K562 (cell line): ENCODE data around the gene PRR35. TPM values are rescaled to one million over a fixed set of nuclear protein-coding genes. Genes with fewer than 3 reads are reported as not detected.
A peak's percentile ranks its signal among the peaks of the same experiment; 100 is the strongest.

Experiments used
- AFF1 ChIP-seq, 2 experiments: fragments of 450-650 bp; IDR thresholded peaks; 2 replicates each; pipeline ENCODE4 v1.6.1; 2018; ENCODE audit warnings: mild to moderate bottlenecking in 2 of 2, low read depth in 1 of 2; ENCODE audit not compliant: partially characterized antibody in 2 of 2
- ATF7 ChIP-seq: fragments of 450-650 bp; IDR thresholded peaks from 2 replicates; pipeline ENCODE4 v1.7.1; 2014; ENCODE audit warnings: mild to moderate bottlenecking, moderate library complexity
- CBX3 ChIP-seq, 2 experiments: IDR thresholded peaks; 1 replicate in 1 of 2; 2 replicates in 1 of 2; pipeline ENCODE4 v1.6.1; 2012; ENCODE audit warnings: inconsistent platforms in 2 of 2, low read length in 2 of 2, borderline replicate concordance in 1 of 2, control low read depth in 1 of 2
- CEBPG ChIP-seq, 3 experiments: fragments of 200-800 bp in 1 of 3; sonication (Bioruptor generic) in 1 of 3; sonication (generic) in 1 of 3; formaldehyde crosslinking in 1 of 3; IDR thresholded peaks in 2 of 3; conservative IDR thresholded peaks in 1 of 3; 2 replicates each; pipeline versions ENCODE4 v1.6.1 to v1.8.0; 2016 to 2022; ENCODE audit warnings: missing compliant biosample characterization in 2 of 3, missing genetic modification characterization in 2 of 3, mild to moderate bottlenecking in 1 of 3, missing genetic modification reagents in 1 of 3
- CHD2 ChIP-seq: IDR thresholded peaks from 2 replicates; pipeline ENCODE4 v1.6.1; 2011; ENCODE audit warnings: low read depth, low read length
- FOS ChIP-seq: IDR thresholded peaks from 3 replicates; pipeline ENCODE4 v1.6.1; 2011; ENCODE audit not compliant: insufficient read length; ENCODE audit errors: extremely low read depth
- NRF1 ChIP-seq, 2 experiments: fragments of 450-650 bp; IDR thresholded peaks in 1 of 2; conservative IDR thresholded peaks in 1 of 2; 2 replicates each; pipeline ENCODE4 v1.6.1; 2014; ENCODE audit warnings: mild to moderate bottlenecking in 2 of 2
- PCBP2 ChIP-seq: fragments of 200-400 bp; formaldehyde crosslinking; IDR thresholded peaks from 2 replicates; pipeline ENCODE4 v1.6.1; 2018; ENCODE audit warnings: low read length, low read depth, mild to moderate bottlenecking, moderate library complexity; ENCODE audit not compliant: poor library complexity, severe bottlenecking
- PRDM10 ChIP-seq: fragments of 450-650 bp; IDR thresholded peaks from 2 replicates; pipeline ENCODE4 v1.6.1; 2018; ENCODE audit not compliant: partially characterized antibody
- RBM14 ChIP-seq: fragments of 200-400 bp; formaldehyde crosslinking; IDR thresholded peaks from 2 replicates; pipeline ENCODE4 v1.6.1; 2018; ENCODE audit warnings: low read depth, mild to moderate bottlenecking, low read length, moderate library complexity, borderline replicate concordance; ENCODE audit not compliant: insufficient read depth
- SMARCA4 ChIP-seq: fragments of 450-650 bp; IDR thresholded peaks from 2 replicates; pipeline ENCODE4 v1.6.1; 2016
- SOX6 ChIP-seq: fragments of 450-650 bp; IDR thresholded peaks from 2 replicates; pipeline ENCODE4 v1.6.1; 2014; ENCODE audit warnings: mild to moderate bottlenecking
- STAT5A ChIP-seq: IDR thresholded peaks from 2 replicates; pipeline ENCODE4 v1.6.1; 2012; ENCODE audit warnings: low read length, inconsistent platforms, borderline replicate concordance
- TAF15 ChIP-seq: fragments of 200-400 bp; formaldehyde crosslinking; IDR thresholded peaks from 2 replicates; pipeline ENCODE4 v1.6.1; 2017; ENCODE audit warnings: mild to moderate bottlenecking, low read depth, low read length, moderate library complexity
- TCF7 ChIP-seq: sonication (generic); IDR thresholded peaks from 2 replicates; pipeline ENCODE4 v1.6.1; 2016; ENCODE audit warnings: antibody characterized with exemption, borderline replicate concordance
- ZNF133 ChIP-seq: fragments of 250-450 bp; sonication (Bioruptor Pico); IDR thresholded peaks from 2 replicates; pipeline ENCODE4 v1.4.0; 2020; ENCODE audit warnings: mild to moderate bottlenecking
- ZNF174 ChIP-seq: fragments of 250-450 bp; sonication (Bioruptor Pico); IDR thresholded peaks from 2 replicates; pipeline ENCODE4 v1.4.0; 2020; ENCODE audit warnings: mild to moderate bottlenecking
- polyA plus RNA-seq, 8 experiments: library from polyadenylated mRNA; depleted of rRNA in 4 of 8; stranded (reverse) in 5 of 8; unstranded in 3 of 8; fragments of >200 nt; fragmentation: Nextera tagmentation in 2 of 8; fragmentation: Illumina TruSeq in 1 of 8; extraction: Ambion mirVana in 2 of 8; extraction: Trizol in 1 of 8; gene quantifications; 2 replicates each; pipeline versions ENCODE4 v1.2.1 to v1.2.3, GENCODE V29; 2011 to 2014; ENCODE audit warnings: inconsistent platforms in 1 of 8, missing spikeins in 1 of 8
- total RNA-seq, 7 experiments: library from RNA; depleted of rRNA in 6 of 7; stranded (reverse); fragments of >200 nt in 6 of 7; fragmentation: Illumina TruSeq in 2 of 7; extraction: Trizol in 2 of 7; gene quantifications; 2 replicates each; pipeline versions ENCODE4 v1.2.1 to v1.2.3, GENCODE V29; 2011 to 2021; ENCODE audit warnings: low replicate concordance in 1 of 7
- TF ChIP-seq, protein P1 (sequence below): fragments of 450-650 bp; formaldehyde crosslinking; IDR thresholded peaks from 2 replicates; pipeline ENCODE4 v1.4.0; 2020; ENCODE audit warnings: mild to moderate bottlenecking

PRR35 gene
- total and polyA plus RNA-seq, 9 of the 15 experiments (the other 6 are each of a cell fraction or from before 2014, with no cell fraction given) = 0.17 to 0.45 (median 0.21) TPM; not detected in 5

- TF ChIP-seq STAT5A = no peak
- 0 out of 2 replicates have a peak, but pooled peaks have one; percentile 31 for TF ChIP-seq TCF7
- no peak for TF ChIP-seq SOX6
- no peak; the same call in 1 of the 2 replicates for TF ChIP-seq CHD2
- no peak for TF ChIP-seq TAF15
- no peak; the same call in 1 of the 2 replicates for TF ChIP-seq CEBPG (CRISPR knock-in tag; IDR thresholded peaks at IDR 0.05)
- no peak for TF ChIP-seq CEBPG (tag; conservative IDR thresholded peaks at IDR 0.05 in 1 of 2, IDR thresholded peaks at IDR 0.05 in 1 of 2)
- no peak for TF ChIP-seq PRDM10
- TF ChIP-seq AFF1 (IDR thresholded peaks at IDR 0.05; ENCODE audit: low read depth in 1 of 2, partially characterized antibody in 2 of 2) = peak in 1 of 2 experiments; percentile 98
- TF ChIP-seq NRF1 (conservative IDR thresholded peaks at IDR 0.05 in 1 of 2, IDR thresholded peaks at IDR 0.05 in 1 of 2) = peak; percentile 92 to 93
- no peak for TF ChIP-seq FOS
- TF ChIP-seq CBX3 (IDR thresholded peaks at IDR 0.05; ENCODE audit: borderline replicate concordance in 1 of 2, low read length in 2 of 2) = no peak
- TF ChIP-seq RBM14 = no peak
- TF ChIP-seq ZNF174 (CRISPR knock-in tag) = no peak
- TF ChIP-seq ZNF133 (CRISPR knock-in tag) = no peak
- TF ChIP-seq, protein P1, sequence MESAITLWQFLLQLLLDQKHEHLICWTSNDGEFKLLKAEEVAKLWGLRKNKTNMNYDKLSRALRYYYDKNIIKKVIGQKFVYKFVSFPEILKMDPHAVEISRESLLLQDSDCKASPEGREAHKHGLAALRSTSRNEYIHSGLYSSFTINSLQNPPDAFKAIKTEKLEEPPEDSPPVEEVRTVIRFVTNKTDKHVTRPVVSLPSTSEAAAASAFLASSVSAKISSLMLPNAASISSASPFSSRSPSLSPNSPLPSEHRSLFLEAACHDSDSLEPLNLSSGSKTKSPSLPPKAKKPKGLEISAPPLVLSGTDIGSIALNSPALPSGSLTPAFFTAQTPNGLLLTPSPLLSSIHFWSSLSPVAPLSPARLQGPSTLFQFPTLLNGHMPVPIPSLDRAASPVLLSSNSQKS (CRISPR knock-in tag) = no peak
- peak; percentile 79 for TF ChIP-seq ATF7
- no peak for TF ChIP-seq PCBP2
- TF ChIP-seq SMARCA4 = no peak
Observed at GRCh38 chr16:527015-527903, 32.9 kb upstream of the PRR35 start, which contains the start of gene CAPN15 (continued).
